Measurements from ENCODE around the gene DALRD3. TPM values are rescaled to one million over a fixed set of nuclear protein-coding genes. Genes with fewer than 3 reads are reported as not detected.

The DALRD3 gene
- polyA plus RNA-seq, 2 of the 4 experiments (the other 2 are of a cell fraction), result 20.5 to 35.8 TPM

DNA sequence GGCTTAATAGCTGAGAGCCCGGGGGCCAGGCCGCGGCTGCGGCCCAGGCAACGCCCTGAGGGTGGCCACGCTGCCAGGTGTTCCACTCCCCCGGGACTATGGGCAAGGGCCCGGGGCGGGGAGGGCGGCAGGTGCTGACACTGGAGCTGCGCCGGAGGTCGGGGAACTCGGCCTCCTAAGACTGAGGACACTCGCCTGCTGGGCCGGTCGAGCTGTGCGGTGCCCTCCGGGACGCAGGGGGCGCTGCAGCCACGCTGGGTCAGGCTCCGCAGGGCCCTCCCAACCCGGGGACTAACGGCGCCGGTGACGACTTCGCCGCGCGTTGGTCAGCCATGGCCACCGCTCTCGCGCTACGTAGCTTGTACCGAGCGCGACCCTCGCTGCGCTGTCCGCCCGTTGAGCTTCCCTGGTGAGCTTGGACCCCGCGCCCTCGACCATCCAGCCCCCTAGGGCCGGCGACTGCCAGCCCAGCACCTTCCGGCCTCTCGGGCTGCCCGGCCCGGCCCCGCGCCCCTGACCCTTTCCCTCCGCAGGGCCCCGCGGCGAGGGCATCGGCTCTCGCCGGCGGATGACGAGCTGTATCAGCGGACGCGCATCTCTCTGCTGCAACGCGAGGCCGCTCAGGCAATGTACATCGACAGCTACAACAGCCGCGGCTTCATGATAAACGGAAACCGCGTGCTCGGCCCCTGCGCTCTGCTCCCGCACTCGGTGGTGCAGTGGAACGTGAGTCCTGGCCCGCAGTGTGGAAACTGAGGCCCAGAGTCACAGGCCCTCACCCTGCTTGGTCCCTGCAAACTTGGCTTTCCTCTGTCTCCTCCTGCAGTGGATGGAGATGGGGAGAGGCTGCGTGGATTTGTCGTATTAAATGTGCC lies 3.7 kb upstream of the DALRD3 start, which contains the start of gene NDUFAF3:
Gene NDUFAF3 (plus strand): TSS at position 309 of the 875 bp plus-strand sequence. CDS start 24 bp downstream, at position 333.
- ChIA-PET CTCF (interaction anchor here (0.6 to 30.1 kb wide), 19 partner anchors 10 to 459 kb away, joined by 3 to 385 read pairs (median 4); partner anchors contain the start of genes P4HTM, UCN2 and WDR6), POLR2A (interaction anchor here (0.8 to 4.6 kb wide), 13 partner anchors 7 to 427 kb away, joined by 3 to 57 read pairs (median 6); partner anchors contain the start of genes IMPDH2, LAMB2, NCKIPSD and P4HTM)
- WGBS (ENCODE audit: missing lambda C conversion rate), result 10% methylated on average over 4 of the region's 83 CpGs
- Histone ChIP-seq H3K4me3 (peak within 1 kb of the TSS; percentile 76), H3K27ac (peak within 1 kb of the TSS; percentile 98 to 100), H3K4me2 (peak within 1 kb of the TSS; percentile 82), H3K4me1 (peaks cover 26% of the 10 kb centered on the region), H3K9me3 (no peaks in the 10 kb centered on the region)
- FAIRE-seq, result no peak
- DNase-seq (ENCODE audit: low read depth in 1 of 2, low spot score in 1 of 2), result peak; percentile 63 to 96
- ATAC-seq, result peak; percentile 69 to 83
- no peak for TF ChIP-seq MAFK (IDR thresholded peaks at IDR 0.05; ENCODE audit: partially characterized antibody)
- no peak for TF ChIP-seq NPAS2 (CRISPR knock-in tag; IDR thresholded peaks at IDR 0.05; ENCODE audit: borderline replicate concordance)
- TF ChIP-seq RARB (CRISPR knock-in tag; IDR thresholded peaks at IDR 0.05), result no peak
- TF ChIP-seq HMGXB4 (CRISPR knock-in tag; IDR thresholded peaks at IDR 0.05; ENCODE audit: borderline replicate concordance), result no peak
- TF ChIP-seq TFCP2L1 (CRISPR knock-in tag; IDR thresholded peaks at IDR 0.05), result no peak
- no peak for TF ChIP-seq HOXB5 (CRISPR knock-in tag; IDR thresholded peaks at IDR 0.05)
- peak; percentile 66 for TF ChIP-seq MAX (IDR thresholded peaks at IDR 0.05)
- no peak for TF ChIP-seq CHD2 (IDR thresholded peaks at IDR 0.05; ENCODE audit: low read length, partially characterized antibody)
- TF ChIP-seq FOSL2 (IDR thresholded peaks at IDR 0.05), result no peak
- no peak for TF ChIP-seq FOSL2 (CRISPR knock-in tag; IDR thresholded peaks at IDR 0.05)
- TF ChIP-seq CHD4 (IDR thresholded peaks at IDR 0.05; ENCODE audit: borderline replicate concordance), result no peak
- no peak for TF ChIP-seq RCOR1 (IDR thresholded peaks at IDR 0.05; ENCODE audit: low read depth, low read length)
- TF ChIP-seq, protein P1, sequence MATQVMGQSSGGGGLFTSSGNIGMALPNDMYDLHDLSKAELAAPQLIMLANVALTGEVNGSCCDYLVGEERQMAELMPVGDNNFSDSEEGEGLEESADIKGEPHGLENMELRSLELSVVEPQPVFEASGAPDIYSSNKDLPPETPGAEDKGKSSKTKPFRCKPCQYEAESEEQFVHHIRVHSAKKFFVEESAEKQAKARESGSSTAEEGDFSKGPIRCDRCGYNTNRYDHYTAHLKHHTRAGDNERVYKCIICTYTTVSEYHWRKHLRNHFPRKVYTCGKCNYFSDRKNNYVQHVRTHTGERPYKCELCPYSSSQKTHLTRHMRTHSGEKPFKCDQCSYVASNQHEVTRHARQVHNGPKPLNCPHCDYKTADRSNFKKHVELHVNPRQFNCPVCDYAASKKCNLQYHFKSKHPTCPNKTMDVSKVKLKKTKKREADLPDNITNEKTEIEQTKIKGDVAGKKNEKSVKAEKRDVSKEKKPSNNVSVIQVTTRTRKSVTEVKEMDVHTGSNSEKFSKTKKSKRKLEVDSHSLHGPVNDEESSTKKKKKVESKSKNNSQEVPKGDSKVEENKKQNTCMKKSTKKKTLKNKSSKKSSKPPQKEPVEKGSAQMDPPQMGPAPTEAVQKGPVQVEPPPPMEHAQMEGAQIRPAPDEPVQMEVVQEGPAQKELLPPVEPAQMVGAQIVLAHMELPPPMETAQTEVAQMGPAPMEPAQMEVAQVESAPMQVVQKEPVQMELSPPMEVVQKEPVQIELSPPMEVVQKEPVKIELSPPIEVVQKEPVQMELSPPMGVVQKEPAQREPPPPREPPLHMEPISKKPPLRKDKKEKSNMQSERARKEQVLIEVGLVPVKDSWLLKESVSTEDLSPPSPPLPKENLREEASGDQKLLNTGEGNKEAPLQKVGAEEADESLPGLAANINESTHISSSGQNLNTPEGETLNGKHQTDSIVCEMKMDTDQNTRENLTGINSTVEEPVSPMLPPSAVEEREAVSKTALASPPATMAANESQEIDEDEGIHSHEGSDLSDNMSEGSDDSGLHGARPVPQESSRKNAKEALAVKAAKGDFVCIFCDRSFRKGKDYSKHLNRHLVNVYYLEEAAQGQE (IDR thresholded peaks at IDR 0.05), result peak; percentile 56
- peak; percentile 51; the same call in 1 of the 2 replicates for TF ChIP-seq MYC (IDR thresholded peaks at IDR 0.05; ENCODE audit: borderline replicate concordance, low read length)
- no peak for TF ChIP-seq BHLHE40 (IDR thresholded peaks at IDR 0.05; ENCODE audit: low read depth, low read length)
- no peak for TF ChIP-seq CEBPB (IDR thresholded peaks at IDR 0.05)
- no peak for TF ChIP-seq ESRRA (IDR thresholded peaks at IDR 0.05; ENCODE audit: borderline replicate concordance, low read length)
- no peak for TF ChIP-seq NFE2L2 (conservative IDR thresholded peaks at IDR 0.05; ENCODE audit: low read length)
- TF ChIP-seq FOSB (CRISPR knock-in tag; IDR thresholded peaks at IDR 0.05), result no peak
- no peak for TF ChIP-seq RAD21 (conservative IDR thresholded peaks at IDR 0.05 in 1 of 2, IDR thresholded peaks at IDR 0.05 in 1 of 2)
- TF ChIP-seq KDM5A (IDR thresholded peaks at IDR 0.05), result 0 out of 2 replicates have a peak, but pooled peaks have one; percentile 25
- TF ChIP-seq TP53 (CRISPR knock-in tag; IDR thresholded peaks at IDR 0.05), result no peak
- TF ChIP-seq RFX5 (IDR thresholded peaks at IDR 0.05), result no peak
- no peak for TF ChIP-seq ZC3H11A (IDR thresholded peaks at IDR 0.05)
- no peak for TF ChIP-seq EP300 (IDR thresholded peaks at IDR 0.05)
- TF ChIP-seq GATA3 (IDR thresholded peaks at IDR 0.05; ENCODE audit: borderline replicate concordance), result no peak
- TF ChIP-seq POLR2AphosphoS2 (conservative IDR thresholded peaks at IDR 0.05; ENCODE audit: low read length), result no peak
- no peak for TF ChIP-seq ZNF302 (CRISPR knock-in tag; IDR thresholded peaks at IDR 0.05)
- no peak; the same call in 1 of the 2 replicates for TF ChIP-seq E2F6 (IDR thresholded peaks at IDR 0.05; ENCODE audit: borderline replicate concordance, low read depth)
- TF ChIP-seq ZFP36 (IDR thresholded peaks at IDR 0.05; ENCODE audit: borderline replicate concordance, partially characterized antibody), result no peak
- TF ChIP-seq PHF8 (IDR thresholded peaks at IDR 0.05; ENCODE audit: borderline replicate concordance, low read depth), result peak; percentile 69
- no peak for TF ChIP-seq HDAC2 (IDR thresholded peaks at IDR 0.05)
- no peak for TF ChIP-seq ZSCAN20 (CRISPR knock-in tag; IDR thresholded peaks at IDR 0.05)
- no peak for TF ChIP-seq HOXB13 (CRISPR knock-in tag; IDR thresholded peaks at IDR 0.05; ENCODE audit: low read depth)
- no peak; a peak in 2 of 5 replicates for TF ChIP-seq JUN (IDR thresholded peaks at IDR 0.05)
- no peak for TF ChIP-seq JUNB (IDR thresholded peaks at IDR 0.05)
- TF ChIP-seq FOXS1 (CRISPR knock-in tag; IDR thresholded peaks at IDR 0.05), result no peak
